HG03064 (cell line): ENCODE data around the gene DDA1.
"Not testable (repeated sequence)": the region's sequence is repeated elsewhere in the genome, so short reads cannot be mapped to it uniquely, and the experiment has no call there.

ENCODE experiments used
- ATAC-seq: cut with Tn5 transposase; IDR thresholded peaks from one replicate; pipeline ENCODE4 v1.9.1; 2021; ENCODE audit warnings: low read depth; ENCODE audit not compliant: unreplicated experiment

DDA1 gene

GRCh38 chr19:17309198-17309964, at the start of gene DDA1:
TSS of gene DDA1 (plus strand) at chr19:17309563. CDS start at chr19:17309655, 92 bp downstream.
- ATAC-seq = peak; percentile 48

GRCh38 chr19:17259934-17260333, 49.4 kb upstream of the DDA1 start:
- ATAC-seq = no peak

- ATAC-seq = peak; percentile 66
These were observed 48.5 kb upstream of the DDA1 start for GRCh38 chr19:17260842-17261325.

- ATAC-seq = no peak
These were observed 46.8 kb upstream of the DDA1 start for GRCh38 chr19:17262557-17262956.

- ATAC-seq = no peak
These were observed 45.4 kb upstream of the DDA1 start for GRCh38 chr19:17263712-17264640.

- ATAC-seq = no peak
These were observed 44.8 kb upstream of the DDA1 start, which contains the start of gene USHBP1 for GRCh38 chr19:17264641-17264979. TSS of gene USHBP1 (minus strand) at chr19:17264745. CDS start at chr19:17264299, 446 bp downstream.

- ATAC-seq = no peak
These were observed 43.3 kb upstream of the DDA1 start for GRCh38 chr19:17266026-17266425.

- peak; percentile 12 for ATAC-seq
These were observed 42.8 kb upstream of the DDA1 start for GRCh38 chr19:17266589-17266974.

GRCh38 chr19:17266975-17267788, 42.2 kb upstream of the DDA1 start, which contains the start of gene BABAM1:
TSS of gene BABAM1 (plus strand) at chr19:17267443. CDS start at chr19:17268807, 1,364 bp downstream.
- ATAC-seq = peak; percentile 75

- no peak for ATAC-seq
These were observed 40.6 kb upstream of the DDA1 start for GRCh38 chr19:17268754-17269153.

GRCh38 chr19:17274892-17275291, 34.5 kb upstream of the DDA1 start:
- ATAC-seq = not testable (repeated sequence)

GRCh38 chr19:17275441-17276175, 33.8 kb upstream of the DDA1 start:
- no peak for ATAC-seq

GRCh38 chr19:17279436-17279835, 29.9 kb upstream of the DDA1 start:
- no peak for ATAC-seq

- ATAC-seq = no peak
These were observed 27.7 kb upstream of the DDA1 start, which contains the start of gene ANKLE1 for GRCh38 chr19:17281391-17282304. TSS of gene ANKLE1 (plus strand) at chr19:17281901. CDS start at chr19:17281921, 20 bp downstream.

- ATAC-seq = no peak
These were observed 26.8 kb upstream of the DDA1 start for GRCh38 chr19:17282488-17283125.

- no peak for ATAC-seq
These were observed 25.8 kb upstream of the DDA1 start for GRCh38 chr19:17283504-17283996.

GRCh38 chr19:17285415-17286135, 23.8 kb upstream of the DDA1 start:
- no peak for ATAC-seq
